NOMO-1 (cell line): ENCODE measurements around the gene DPM2.

Experiments
- DNase-seq, 2 experiments: peaks; one replicate each; lab custom pipeline; 2025; ENCODE audit not compliant: unreplicated experiment in 2 of 2; lab: John Stamatoyannopoulos, UW

Gene DPM2

GRCh38 chr9:127938298-127938690, 640 bp upstream of the DPM2 start:
- DNase-seq: no peak

- DNase-seq: no peak
These were observed 632 bp downstream of the DPM2 start for GRCh38 chr9:127937056-127937387.

- no peak for DNase-seq
These were observed 1.3 kb downstream of the DPM2 start for GRCh38 chr9:127936347-127936852.

GRCh38 chr9:127935765-127936221, 1.9 kb downstream of the DPM2 start:
- DNase-seq: no peak

GRCh38 chr9:127934986-127935385, 2.7 kb downstream of the DPM2 start:
- DNase-seq: no peak

GRCh38 chr9:127934248-127934647, 3.4 kb downstream of the DPM2 start:
- DNase-seq: no peak

GRCh38 chr9:127931092-127931881, 6.4 kb downstream of the DPM2 start:
- peak in 1 of 2 experiments; percentile 28 for DNase-seq

- DNase-seq: peak; percentile 51 to 57
These were observed 7.2 kb downstream of the DPM2 start, which contains the start of gene PIP5KL1 for GRCh38 chr9:127930231-127931091. TSS of gene PIP5KL1 (minus strand) at chr9:127930777. CDS start at chr9:127930752, 25 bp downstream.

- no peak for DNase-seq
These were observed 8.1 kb downstream of the DPM2 start for GRCh38 chr9:127929625-127929979.

GRCh38 chr9:127928676-127929624, 8.7 kb downstream of the DPM2 start:
- no peak for DNase-seq

- DNase-seq: no peak
These were observed 9.5 kb downstream of the DPM2 start for GRCh38 chr9:127927988-127928675.

- no peak for DNase-seq
These were observed 10.3 kb downstream of the DPM2 start for GRCh38 chr9:127927201-127927987.

- DNase-seq: no peak
These were observed 10.8 kb downstream of the DPM2 start for GRCh38 chr9:127926906-127927200.

GRCh38 chr9:127925959-127926905, 11.4 kb downstream of the DPM2 start:
- no peak for DNase-seq

GRCh38 chr9:127924736-127925444, 12.8 kb downstream of the DPM2 start:
- DNase-seq: no peak

- no peak for DNase-seq
These were observed 13.9 kb downstream of the DPM2 start for GRCh38 chr9:127923771-127924170.

GRCh38 chr9:127923046-127923445, 14.6 kb downstream of the DPM2 start:
- DNase-seq: no peak
